MCF 10A (cell line): ENCODE data around the gene TMEM38A. TPM values are rescaled to one million over a fixed set of nuclear protein-coding genes. Genes with fewer than 3 reads are reported as not detected.
A peak's percentile ranks its signal among the peaks of the same experiment; 100 is the strongest.
"Not testable (repeated sequence)": the region's sequence is repeated elsewhere in the genome, so short reads cannot be mapped to it uniquely, and the experiment has no call there.

Experiments
- BruUV-seq: library from RNA; stranded (reverse); fragments of 400-500 nt; replicated peaks from 2 replicates; lab custom pipeline; 2021; lab: Mats Ljungman, UMichigan
- CTCF ChIA-PET: fragments of 300-600 bp; sonication (Branson Sonifier 250); formaldehyde crosslinking; extraction: SDS; loops from one replicate; lab custom pipeline; 2021; ENCODE audit warnings: antibody characterized with exemption, inconsistent platforms; lab: Yijun Ruan, JAX
- POLR2A ChIA-PET: fragments of 300-600, 350-650 bp; sonication (Branson Sonifier 250); formaldehyde crosslinking; extraction: SDS; loops from one replicate; lab custom pipeline; 2020; ENCODE audit warnings: antibody characterized with exemption, inconsistent platforms; lab: Yijun Ruan, JAX
- DNase-seq: peaks from one replicate; pipeline ENCODE4 v3.0.0-alpha.2; 2018; ENCODE audit not compliant: unreplicated experiment
- H3K27ac Mint-ChIP-seq: one replicate; pipeline ENCODE4 v1.8.0; 2022; ENCODE audit warnings: mild to moderate bottlenecking, low read depth, mixed read lengths; ENCODE audit not compliant: unreplicated experiment
- H3K27me3 Mint-ChIP-seq: one replicate; pipeline ENCODE4 v1.8.0; 2022; ENCODE audit warnings: mixed read lengths; ENCODE audit not compliant: insufficient read depth, unreplicated experiment
- H3K36me3 Mint-ChIP-seq: one replicate; pipeline ENCODE4 v1.8.0; 2022; ENCODE audit warnings: mild to moderate bottlenecking, moderate library complexity, mixed read lengths; ENCODE audit not compliant: insufficient read depth, unreplicated experiment
- H3K4me1 Mint-ChIP-seq: one replicate; pipeline ENCODE4 v1.8.0; 2022; ENCODE audit warnings: mixed read lengths; ENCODE audit not compliant: insufficient read depth, unreplicated experiment
- H3K4me3 Mint-ChIP-seq: one replicate; pipeline ENCODE4 v1.8.0; 2022; ENCODE audit warnings: mild to moderate bottlenecking, moderate library complexity, mixed read lengths; ENCODE audit not compliant: unreplicated experiment
- H3K9me3 Mint-ChIP-seq: one replicate; pipeline ENCODE4 v1.8.0; 2022; ENCODE audit warnings: mixed read lengths; ENCODE audit not compliant: unreplicated experiment
- CTCF ChIP-seq: fragments of 200-600 bp; IDR thresholded peaks from one replicate; pipeline ENCODE4 v1.8.0; 2022; ENCODE audit warnings: antibody characterized with exemption, mild to moderate bottlenecking; ENCODE audit not compliant: unreplicated experiment
- intact Hi-C: fragments of 100-400 bp; cut with micrococcal nuclease; formaldehyde crosslinking; loops from 2 replicates; pipeline ENCODE4 v1.14.1; 2022
- total RNA-seq: library from RNA; stranded (reverse); gene quantifications from 2 replicates; pipeline ENCODE4 v1.2.3, GENCODE V29; 2022

Gene TMEM38A
- total RNA-seq, 1 experiment from 2014 or later, result 2.1 TPM

- no peak for TF ChIP-seq CTCF
- Mint-ChIP-seq H3K4me1 (no peaks in the 10 kb centered on the region), H3K27ac (no peak overlapping the region), H3K27me3 (no peaks in the 10 kb centered on the region), H3K9me3 (no peaks in the 10 kb centered on the region), H3K36me3 (peaks cover 92% of the 10 kb centered on the region), H3K4me3 (no peak overlapping the region)
- CTCF ChIA-PET, result no interaction called here
- DNase-seq, result no peak
- POLR2A ChIA-PET, result interaction anchor here (0.6 to 1.1 kb wide), 2 partner anchors 10 to 21 kb away, joined by 3 to 5 read pairs; partner anchors contain the start of gene TMEM38A
- intact Hi-C loops, result no loop called here
- BruUV-seq, result no TSS peak
These were observed 10.1 kb upstream of the TMEM38A start for GRCh38 chr19:16650821-16651220.

- H3K4me3 Mint-ChIP-seq, H3K4me1 Mint-ChIP-seq, H3K9me3 Mint-ChIP-seq, H3K27me3 Mint-ChIP-seq, intact Hi-C loops, BruUV-seq, CTCF ChIA-PET, H3K27ac Mint-ChIP-seq, DNase-seq: not testable (repeated sequence)
- POLR2A ChIA-PET, result interaction anchor here (0.7 kb wide), 2 partner anchors 55 to 82 kb away, joined by 4 to 5 read pairs; no protein-coding TSS in a partner anchor
- H3K36me3 Mint-ChIP-seq, result peaks cover 92% of the 10 kb centered on the region
These were observed 9.3 kb upstream of the TMEM38A start for GRCh38 chr19:16651421-16652188.

- DNase-seq, result no peak
- Mint-ChIP-seq H3K9me3 (no peaks in the 10 kb centered on the region), H3K36me3 (peaks cover 90% of the 10 kb centered on the region), H3K27ac (no peak overlapping the region), H3K4me1 (peaks cover under 1% of the 10 kb centered on the region), H3K4me3 (no peak overlapping the region), H3K27me3 (no peaks in the 10 kb centered on the region)
- TF ChIP-seq CTCF, result no peak
- no TSS peak for BruUV-seq
- POLR2A ChIA-PET, result no interaction called here
- CTCF ChIA-PET, result no interaction called here
- intact Hi-C loops, result no loop called here
These were observed 8.1 kb upstream of the TMEM38A start for GRCh38 chr19:16652854-16653253.

GRCh38 chr19:16654140-16654539 lies 6.8 kb upstream of the TMEM38A start:
- Mint-ChIP-seq H3K27ac (no peak overlapping the region), H3K9me3 (no peaks in the 10 kb centered on the region), H3K36me3 (peaks cover 88% of the 10 kb centered on the region), H3K27me3 (no peaks in the 10 kb centered on the region), H3K4me3 (no peak overlapping the region), H3K4me1 (peaks cover 7% of the 10 kb centered on the region)
- intact Hi-C loops, result no loop called here
- ChIA-PET CTCF (interaction anchor here (0.6 kb wide), 1 partner anchor 61 kb away, joined by 3 read pairs; no protein-coding TSS in a partner anchor), POLR2A (interaction anchor here (0.6 kb wide), 1 partner anchor 27 kb away, joined by 3 read pairs; no protein-coding TSS in a partner anchor)
- BruUV-seq, result no TSS peak
- no peak for TF ChIP-seq CTCF
- peak; percentile 17 for DNase-seq
